Spleen (tissue), 7 donors: ENCODE results near the gene FAM222A.

Experiments
- CTCF ChIP-seq, 11 experiments: fragments of 200-600 bp in 7 of 11; fragments of 450-650 bp in 4 of 11; sonication (generic) in 4 of 11; IDR thresholded peaks in 8 of 11; conservative IDR thresholded peaks in 3 of 11; 1 replicate in 7 of 11; 2 replicates in 4 of 11; pipeline versions ENCODE4 v1.4.0 to v1.8.0; 2016 to 2021; ENCODE audit warnings: antibody characterized with exemption in 11 of 11, inconsistent platforms in 4 of 11, mild to moderate bottlenecking in 1 of 11
- POLR2A ChIP-seq, 3 donors: fragments of 450-650 bp; IDR thresholded peaks; one replicate each; pipeline ENCODE4 v1.5.1; 2017; ENCODE audit warnings: antibody characterized with exemption in 3 of 3, mild to moderate bottlenecking in 1 of 3
- donor health status: DM: no; HTN: no; CAD: no; lungs with moderate emphysema.
- donor health status: DM: no; HTN: no; CAD: no.
- donor health status: DM: no; HTN: no; CAD: no.

DNA sequence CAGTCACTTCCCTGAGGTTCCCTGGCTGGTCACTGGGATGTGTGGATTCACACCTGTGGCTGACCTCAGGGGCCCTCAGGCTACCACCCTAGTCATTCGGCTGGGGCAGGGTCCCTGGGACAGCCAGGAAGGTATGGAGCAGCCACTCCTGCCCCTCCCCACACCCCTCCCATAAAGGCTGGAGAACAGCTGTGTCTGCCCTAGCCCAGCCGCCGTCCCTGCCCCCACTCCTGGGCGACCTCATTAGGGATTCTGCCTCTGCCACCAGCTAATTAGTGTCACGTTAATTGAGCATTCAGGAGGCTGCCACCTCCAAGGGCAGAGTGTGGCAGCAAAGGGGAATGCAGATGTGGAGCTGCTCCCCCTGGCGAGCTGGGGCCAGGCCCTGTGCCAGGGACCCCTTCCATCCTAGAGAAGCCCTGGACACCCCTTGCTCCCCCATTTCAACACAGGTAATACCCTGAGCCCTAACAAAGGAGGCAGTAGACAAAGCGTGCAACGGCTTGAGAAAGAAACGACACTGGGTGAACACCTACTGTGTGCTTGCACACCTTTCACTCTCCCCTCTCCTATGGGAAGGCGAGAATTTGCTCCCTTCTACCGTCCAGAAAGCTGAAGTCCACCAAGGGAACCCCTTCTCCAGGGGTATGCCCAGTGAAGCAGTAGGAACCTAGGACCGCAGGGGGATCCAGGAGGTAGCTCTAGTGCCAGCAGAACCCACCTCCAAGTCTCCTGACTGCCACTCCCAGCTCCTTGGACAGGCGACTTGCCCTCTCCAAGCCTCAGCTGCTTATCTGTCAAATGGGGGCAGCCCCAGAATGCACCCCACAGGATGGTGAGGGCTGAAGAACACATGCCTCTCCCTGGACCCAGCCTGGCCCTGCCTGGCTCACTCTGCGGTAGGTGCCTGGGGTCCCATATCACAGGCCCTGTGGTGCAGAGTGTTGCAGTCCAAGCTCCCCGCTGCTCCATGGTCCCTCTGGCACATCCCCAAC is 45.1 kb downstream of the FAM222A start:
- TF ChIP-seq CTCF (IDR thresholded peaks at IDR 0.05 in 8 of 11, conservative IDR thresholded peaks at IDR 0.05 in 3 of 11) (no peak), POLR2A (IDR thresholded peaks at IDR 0.05) (no peak)
